AG09319 (cell line): ENCODE results near the gene SDHB.

Experiments
- DNase-seq: peaks from one replicate; pipeline ENCODE4 v3.0.0-alpha.2; 2010; ENCODE audit warnings: low read depth; ENCODE audit errors: extremely low read depth
- TF ChIP-seq, protein P1 (sequence below): IDR thresholded peaks from 2 replicates; pipeline ENCODE4 v1.5.1; 2011; ENCODE audit warnings: low read depth, mild to moderate bottlenecking, inconsistent platforms, low read length, moderate library complexity

SDHB gene

GRCh38 chr1:17007121-17007520 is 46.7 kb downstream of the SDHB start:
- TF ChIP-seq, protein P1, sequence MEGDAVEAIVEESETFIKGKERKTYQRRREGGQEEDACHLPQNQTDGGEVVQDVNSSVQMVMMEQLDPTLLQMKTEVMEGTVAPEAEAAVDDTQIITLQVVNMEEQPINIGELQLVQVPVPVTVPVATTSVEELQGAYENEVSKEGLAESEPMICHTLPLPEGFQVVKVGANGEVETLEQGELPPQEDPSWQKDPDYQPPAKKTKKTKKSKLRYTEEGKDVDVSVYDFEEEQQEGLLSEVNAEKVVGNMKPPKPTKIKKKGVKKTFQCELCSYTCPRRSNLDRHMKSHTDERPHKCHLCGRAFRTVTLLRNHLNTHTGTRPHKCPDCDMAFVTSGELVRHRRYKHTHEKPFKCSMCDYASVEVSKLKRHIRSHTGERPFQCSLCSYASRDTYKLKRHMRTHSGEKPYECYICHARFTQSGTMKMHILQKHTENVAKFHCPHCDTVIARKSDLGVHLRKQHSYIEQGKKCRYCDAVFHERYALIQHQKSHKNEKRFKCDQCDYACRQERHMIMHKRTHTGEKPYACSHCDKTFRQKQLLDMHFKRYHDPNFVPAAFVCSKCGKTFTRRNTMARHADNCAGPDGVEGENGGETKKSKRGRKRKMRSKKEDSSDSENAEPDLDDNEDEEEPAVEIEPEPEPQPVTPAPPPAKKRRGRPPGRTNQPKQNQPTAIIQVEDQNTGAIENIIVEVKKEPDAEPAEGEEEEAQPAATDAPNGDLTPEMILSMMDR, result no peak
- DNase-seq, result no peak

DNA sequence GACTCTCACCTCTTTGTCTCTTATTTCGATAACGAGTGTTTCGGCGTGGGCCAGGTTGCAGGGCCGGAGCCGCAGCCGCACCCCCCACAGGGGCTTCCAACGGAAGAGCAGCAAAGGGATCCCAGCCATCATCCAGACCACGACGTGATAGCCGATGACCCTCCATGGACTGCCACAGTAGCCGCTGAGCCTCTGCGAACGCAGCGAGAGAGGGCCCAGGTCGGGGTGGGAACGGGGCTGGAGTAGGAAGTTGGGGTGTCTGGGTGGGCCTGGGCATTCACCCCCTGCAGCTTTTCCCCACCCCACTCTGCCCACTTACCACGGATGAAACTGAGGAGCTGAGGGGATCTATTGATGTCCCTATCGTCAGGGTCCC is 48.5 kb downstream of the SDHB start:
- TF ChIP-seq, protein P1, result no peak
- DNase-seq, result no peak

DNA sequence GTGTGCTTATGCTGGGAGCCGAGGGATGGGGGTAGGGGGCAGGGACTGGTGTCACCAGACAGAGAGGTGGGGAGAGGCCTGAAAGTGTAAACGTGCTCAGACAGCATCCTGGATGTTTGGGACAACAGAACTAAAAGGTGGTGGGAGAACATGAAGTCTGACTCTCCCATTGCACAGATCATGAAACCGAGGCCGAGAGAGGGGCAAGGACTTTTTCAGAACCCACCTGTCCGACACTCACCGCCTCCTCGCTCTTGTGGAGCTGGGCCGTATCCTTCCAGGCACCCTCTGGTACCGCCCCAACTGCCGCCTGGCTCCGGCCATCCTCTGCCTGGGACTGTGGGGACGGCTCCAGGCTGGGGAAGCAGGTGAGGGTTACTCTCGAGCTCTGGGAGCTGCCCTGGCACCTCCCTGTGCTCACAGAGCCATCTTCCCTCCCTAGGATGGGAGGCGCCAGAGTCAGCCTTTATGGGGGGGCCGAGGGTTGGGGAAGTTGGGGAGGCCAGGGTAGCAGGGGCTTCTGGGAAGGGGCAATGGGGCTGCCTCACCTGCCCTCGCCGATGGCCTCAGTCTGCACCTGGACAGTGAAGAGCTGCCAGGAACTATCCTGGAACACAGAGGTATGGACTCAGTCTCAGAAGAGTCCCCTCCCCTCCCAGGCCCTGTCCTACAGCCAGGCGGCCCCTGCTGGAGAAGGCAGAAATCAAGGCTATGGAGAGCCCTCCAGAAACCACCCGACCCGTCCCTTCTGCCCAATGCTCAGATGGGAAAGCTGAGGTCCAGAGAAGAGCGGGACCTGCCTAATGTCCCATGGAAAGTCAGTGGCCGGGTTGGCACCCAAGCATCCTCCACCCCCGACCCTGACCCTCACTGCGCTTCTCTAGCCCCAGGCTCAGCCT is 49.1 kb downstream of the SDHB start:
- TF ChIP-seq, protein P1, result no peak; the same call in none of the 2 replicates
- no peak for DNase-seq

DNA sequence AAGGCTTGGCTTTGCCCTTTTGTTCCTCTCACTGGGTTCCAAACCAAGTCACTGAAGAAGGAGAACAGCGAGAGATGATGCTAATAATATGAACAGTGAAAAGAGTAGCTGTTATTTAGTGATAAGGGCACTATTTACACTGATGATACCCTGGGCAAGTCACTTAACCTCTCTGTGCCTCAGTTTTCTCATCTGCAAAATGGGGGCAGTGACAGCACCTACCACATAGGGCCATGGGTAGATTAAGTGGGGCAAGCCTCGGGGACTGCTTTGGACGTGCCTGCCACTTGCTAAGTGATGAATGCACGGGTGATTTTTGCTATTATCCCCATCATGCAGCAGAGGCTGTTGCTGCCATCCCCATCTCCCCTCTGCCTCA is 51.3 kb downstream of the SDHB start:
- no peak for DNase-seq
- TF ChIP-seq, protein P1, result no peak

- TF ChIP-seq, protein P1, result no peak
- DNase-seq, result no peak
Measured at GRCh38 chr1:17001760-17002523, 51.9 kb downstream of the SDHB start.

- TF ChIP-seq, protein P1, result no peak
Measured at GRCh38 chr1:16999863-17000262, 54.0 kb downstream of the SDHB start.

DNA sequence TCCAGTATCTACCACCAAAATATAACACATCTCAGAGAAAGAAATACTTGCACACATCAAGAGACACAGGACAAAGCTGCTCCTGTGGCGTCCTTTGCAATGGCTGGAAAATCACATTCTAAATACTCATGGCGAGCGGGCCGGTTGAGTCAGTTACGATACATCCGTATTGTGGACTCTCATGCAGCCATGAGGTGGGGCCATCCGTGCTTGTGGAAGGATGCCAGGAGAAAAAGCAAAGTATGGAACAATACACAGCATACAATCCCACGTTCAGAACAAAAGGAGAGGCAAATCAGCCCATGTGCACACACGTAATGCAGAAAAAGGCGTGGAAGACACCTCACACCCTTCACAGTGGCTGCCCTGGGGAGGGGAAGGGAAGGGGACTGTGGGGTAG is 55.2 kb downstream of the SDHB start:
- TF ChIP-seq, protein P1, result no peak
- DNase-seq, result no peak

More at GRCh38 chr1:16999863-17000262, 54.0 kb downstream of the SDHB start:
- no peak for DNase-seq
